HepG2 (cell line): ENCODE data around the gene PTCD1.

Source experiments
- CTCF ChIP-seq: sonication (generic); formaldehyde crosslinking; IDR thresholded peaks from 2 replicates; pipeline ENCODE4 v1.5.0; 2020; ENCODE audit warnings: mild to moderate bottlenecking, missing genetic modification reagents, moderate library complexity
- E2F1 ChIP-seq: sonication (generic); formaldehyde crosslinking; IDR thresholded peaks from 2 replicates; pipeline ENCODE4 v1.5.0; 2020; ENCODE audit warnings: missing genetic modification reagents
- FOSL2 ChIP-seq: sonication (generic); formaldehyde crosslinking; IDR thresholded peaks from 2 replicates; pipeline ENCODE4 v1.4.0; 2020; ENCODE audit warnings: missing genetic modification reagents
- NBN ChIP-seq: fragments of 450-650 bp; conservative IDR thresholded peaks from 2 replicates; pipeline ENCODE4 v1.6.1; 2017
- NFE2 ChIP-seq: sonication (generic); formaldehyde crosslinking; IDR thresholded peaks from 2 replicates; pipeline ENCODE4 v1.4.0; 2020; ENCODE audit warnings: missing genetic modification reagents
- NONO ChIP-seq, 2 experiments: fragments of 450-650 bp in 1 of 2; sonication (generic) in 1 of 2; formaldehyde crosslinking in 1 of 2; IDR thresholded peaks in 1 of 2; conservative IDR thresholded peaks in 1 of 2; 2 replicates each; pipeline versions ENCODE4 v1.6.1 to v1.8.0; 2017 to 2022; ENCODE audit warnings: mild to moderate bottlenecking in 1 of 2, missing genetic modification reagents in 1 of 2, moderate library complexity in 1 of 2
- POLR2A ChIP-seq, 2 experiments: IDR thresholded peaks; 2 replicates each; pipeline ENCODE4 v1.6.1; 2011; ENCODE audit warnings: low read depth in 2 of 2, low read length in 2 of 2, mild to moderate bottlenecking in 1 of 2, moderate library complexity in 1 of 2; ENCODE audit not compliant: insufficient read depth in 1 of 2
- ZBTB1 ChIP-seq: sonication (generic); formaldehyde crosslinking; IDR thresholded peaks from 2 replicates; pipeline ENCODE4 v1.4.0; 2020; ENCODE audit warnings: missing genetic modification reagents, borderline replicate concordance
- ZBTB7A ChIP-seq: sonication (generic); formaldehyde crosslinking; IDR thresholded peaks from 2 replicates; pipeline ENCODE4 v1.8.0; 2022; ENCODE audit warnings: mild to moderate bottlenecking, missing genetic modification reagents
- ZNF138 ChIP-seq: sonication (generic); formaldehyde crosslinking; IDR thresholded peaks from 2 replicates; pipeline ENCODE4 v1.5.0; 2020; ENCODE audit warnings: mild to moderate bottlenecking, low read depth, missing genetic modification reagents
- ZSCAN22 ChIP-seq: sonication (generic); formaldehyde crosslinking; IDR thresholded peaks from 2 replicates; pipeline ENCODE4 v1.4.0; 2020; ENCODE audit warnings: mild to moderate bottlenecking, missing genetic modification reagents
- TF ChIP-seq, protein P1 (sequence below), 2 experiments: sonication (generic) in 1 of 2; formaldehyde crosslinking in 1 of 2; IDR thresholded peaks; 2 replicates each; pipeline versions ENCODE4 v1.5.1 to v1.6.1; 2011 to 2020; ENCODE audit warnings: borderline replicate concordance in 1 of 2, low read depth in 1 of 2, low read length in 1 of 2, mild to moderate bottlenecking in 1 of 2, missing genetic modification reagents in 1 of 2, moderate library complexity in 1 of 2

GRCh38 chr7:99404235-99404976 is 34.2 kb downstream of the PTCD1 start:
- no peak for TF ChIP-seq POLR2A (IDR thresholded peaks at IDR 0.05; ENCODE audit: insufficient read depth in 1 of 2, low read depth in 2 of 2, low read length in 2 of 2)
- TF ChIP-seq ZSCAN22 (CRISPR knock-in tag), result no peak
- no peak for TF ChIP-seq CTCF (CRISPR knock-in tag)
- no peak for TF ChIP-seq E2F1
- TF ChIP-seq, protein P1, sequence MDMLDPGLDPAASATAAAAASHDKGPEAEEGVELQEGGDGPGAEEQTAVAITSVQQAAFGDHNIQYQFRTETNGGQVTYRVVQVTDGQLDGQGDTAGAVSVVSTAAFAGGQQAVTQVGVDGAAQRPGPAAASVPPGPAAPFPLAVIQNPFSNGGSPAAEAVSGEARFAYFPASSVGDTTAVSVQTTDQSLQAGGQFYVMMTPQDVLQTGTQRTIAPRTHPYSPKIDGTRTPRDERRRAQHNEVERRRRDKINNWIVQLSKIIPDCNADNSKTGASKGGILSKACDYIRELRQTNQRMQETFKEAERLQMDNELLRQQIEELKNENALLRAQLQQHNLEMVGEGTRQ (IDR thresholded peaks at IDR 0.05; ENCODE audit: low read depth, low read length), result no peak
- TF ChIP-seq, protein P1 (CRISPR knock-in tag; IDR thresholded peaks at IDR 0.05; ENCODE audit: borderline replicate concordance), result no peak
- no peak for TF ChIP-seq NONO (IDR thresholded peaks at IDR 0.05)
- TF ChIP-seq NONO (CRISPR knock-in tag; conservative IDR thresholded peaks at IDR 0.05), result no peak
- TF ChIP-seq ZBTB1 (CRISPR knock-in tag), result no peak
- TF ChIP-seq FOSL2 (CRISPR knock-in tag), result no peak
- no peak for TF ChIP-seq NFE2
- no peak for TF ChIP-seq ZNF138
- TF ChIP-seq NBN, result no peak
- TF ChIP-seq ZBTB7A (CRISPR knock-in tag), result no peak
